Measurements from ENCODE around the gene FUCA1. TPM values are rescaled to one million over a fixed set of nuclear protein-coding genes. Genes with fewer than 3 reads are reported as not detected.

FUCA1 gene
- total RNA-seq, 4 donors from 2014 or later = 8.1 to 15.4 (median 12.4) TPM

DNA sequence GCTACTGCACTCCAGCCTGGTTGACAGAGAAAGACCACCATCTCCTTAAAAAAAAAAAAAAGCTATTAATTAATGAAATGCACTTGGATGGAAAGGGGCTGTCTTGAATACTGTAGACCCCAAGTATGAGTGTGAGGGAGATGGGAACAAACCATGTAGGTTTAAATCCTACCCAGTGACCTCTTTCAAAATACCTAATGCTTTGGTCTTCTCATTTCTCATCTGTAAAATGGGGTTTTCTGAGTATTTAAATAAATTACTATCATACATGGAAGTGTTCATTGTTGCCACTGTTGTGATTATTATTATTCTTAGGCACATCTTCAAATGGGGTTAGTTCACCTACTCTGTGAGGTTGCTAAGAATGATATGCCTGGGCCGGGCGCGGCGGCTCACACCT lies 17.1 kb upstream of the FUCA1 start:
- TF ChIP-seq, protein P1, sequence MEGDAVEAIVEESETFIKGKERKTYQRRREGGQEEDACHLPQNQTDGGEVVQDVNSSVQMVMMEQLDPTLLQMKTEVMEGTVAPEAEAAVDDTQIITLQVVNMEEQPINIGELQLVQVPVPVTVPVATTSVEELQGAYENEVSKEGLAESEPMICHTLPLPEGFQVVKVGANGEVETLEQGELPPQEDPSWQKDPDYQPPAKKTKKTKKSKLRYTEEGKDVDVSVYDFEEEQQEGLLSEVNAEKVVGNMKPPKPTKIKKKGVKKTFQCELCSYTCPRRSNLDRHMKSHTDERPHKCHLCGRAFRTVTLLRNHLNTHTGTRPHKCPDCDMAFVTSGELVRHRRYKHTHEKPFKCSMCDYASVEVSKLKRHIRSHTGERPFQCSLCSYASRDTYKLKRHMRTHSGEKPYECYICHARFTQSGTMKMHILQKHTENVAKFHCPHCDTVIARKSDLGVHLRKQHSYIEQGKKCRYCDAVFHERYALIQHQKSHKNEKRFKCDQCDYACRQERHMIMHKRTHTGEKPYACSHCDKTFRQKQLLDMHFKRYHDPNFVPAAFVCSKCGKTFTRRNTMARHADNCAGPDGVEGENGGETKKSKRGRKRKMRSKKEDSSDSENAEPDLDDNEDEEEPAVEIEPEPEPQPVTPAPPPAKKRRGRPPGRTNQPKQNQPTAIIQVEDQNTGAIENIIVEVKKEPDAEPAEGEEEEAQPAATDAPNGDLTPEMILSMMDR (IDR thresholded peaks at IDR 0.05 in 4 of 5, conservative IDR thresholded peaks at IDR 0.05 in 1 of 5) = no peak
- TF ChIP-seq POLR2A (IDR thresholded peaks at IDR 0.05) = no peak
- Histone ChIP-seq H3K27ac (no peak overlapping the region), H3K36me3 (no peaks in the 10 kb centered on the region), H3K4me3 (no peak overlapping the region), H3K27me3 (no peaks in the 10 kb centered on the region), H3K4me1 (no peaks in the 10 kb centered on the region), H3K9me3 (no peaks in the 10 kb centered on the region)
- no peak for ATAC-seq
- intact Hi-C loops (cut with DNase I; ENCODE audit: low total_unique reads) (no loop called here), in situ Hi-C loops (cut with MboI; ENCODE audit: low sequenced_read_pairs in 4 of 4) (no loop called here)
- no peak for DNase-seq

DNA sequence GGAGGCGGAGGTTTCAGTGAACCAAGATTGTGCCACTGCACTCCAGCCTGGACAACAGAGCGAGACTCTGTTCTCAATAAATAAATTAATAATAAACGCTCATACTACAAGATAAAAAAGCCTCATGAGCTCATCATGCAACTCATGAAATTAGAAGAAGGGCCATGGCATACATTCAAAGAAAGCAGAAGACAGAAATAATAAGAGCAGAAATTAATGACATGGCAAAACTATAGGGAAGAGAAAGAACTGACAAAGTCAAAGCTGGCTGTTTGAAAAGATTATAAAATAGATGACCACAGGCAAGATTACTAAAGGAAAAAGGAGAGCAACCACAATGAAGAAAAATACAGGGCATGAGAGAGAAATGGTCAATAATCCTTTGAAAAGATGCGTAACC lies 14.7 kb upstream of the FUCA1 start:
- no peak for DNase-seq
- intact Hi-C loops (cut with DNase I; ENCODE audit: low total_unique reads) = no loop called here
- Histone ChIP-seq H3K36me3 (no peaks in the 10 kb centered on the region), H3K4me3 (no peak overlapping the region), H3K4me1 (no peaks in the 10 kb centered on the region), H3K27ac (no peak overlapping the region), H3K9me3 (peaks cover 4 to 13% (median 5%) of the 10 kb centered on the region in 3 donors), H3K27me3 (peaks cover 0 to 7% (median 0%) of the 10 kb centered on the region in 3 donors)
- no peak for ATAC-seq
- in situ Hi-C loops (cut with MboI; ENCODE audit: low sequenced_read_pairs in 4 of 4) = no loop called here
- no peak for TF ChIP-seq POLR2A (IDR thresholded peaks at IDR 0.05)
- TF ChIP-seq, protein P1 (IDR thresholded peaks at IDR 0.05 in 4 of 5, conservative IDR thresholded peaks at IDR 0.05 in 1 of 5) = no peak

DNA sequence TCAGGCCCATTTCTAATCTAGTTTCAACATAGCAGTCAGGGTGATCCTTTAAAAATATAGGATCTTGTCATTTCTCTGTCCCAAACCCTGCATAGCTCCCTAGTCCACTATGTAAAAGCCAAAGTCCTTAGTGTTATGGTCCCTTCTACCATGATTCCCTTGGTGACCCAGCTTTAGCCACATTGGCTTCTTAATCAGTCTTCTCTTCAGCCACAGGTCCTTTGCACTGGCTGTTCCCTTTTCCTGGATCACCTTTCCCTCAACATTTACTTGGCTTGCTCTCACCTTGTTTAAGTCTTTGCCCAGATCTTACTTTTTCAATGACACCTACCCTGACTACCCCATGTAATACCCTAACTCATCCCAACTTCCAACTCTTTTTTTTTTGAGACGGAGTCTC lies 11.7 kb upstream of the FUCA1 start:
- no peak for TF ChIP-seq POLR2A (IDR thresholded peaks at IDR 0.05)
- TF ChIP-seq, protein P1 (IDR thresholded peaks at IDR 0.05 in 4 of 5, conservative IDR thresholded peaks at IDR 0.05 in 1 of 5) = no peak
- H3K27ac ChIP-seq = no peak overlapping the region
- H3K4me1 ChIP-seq = no peaks in the 10 kb centered on the region
- in situ Hi-C loops (cut with MboI; ENCODE audit: low sequenced_read_pairs in 4 of 4) = no loop called here
- no peaks in the 10 kb centered on the region for H3K36me3 ChIP-seq
- no peak for ATAC-seq
- peaks cover 4 to 13% (median 5%) of the 10 kb centered on the region in 3 donors for H3K9me3 ChIP-seq
- intact Hi-C loops (cut with DNase I; ENCODE audit: low total_unique reads) = no loop called here
- no peak for DNase-seq
- H3K4me3 ChIP-seq = no peak overlapping the region
- peaks cover 0 to 7% (median 0%) of the 10 kb centered on the region in 3 donors for H3K27me3 ChIP-seq

DNA sequence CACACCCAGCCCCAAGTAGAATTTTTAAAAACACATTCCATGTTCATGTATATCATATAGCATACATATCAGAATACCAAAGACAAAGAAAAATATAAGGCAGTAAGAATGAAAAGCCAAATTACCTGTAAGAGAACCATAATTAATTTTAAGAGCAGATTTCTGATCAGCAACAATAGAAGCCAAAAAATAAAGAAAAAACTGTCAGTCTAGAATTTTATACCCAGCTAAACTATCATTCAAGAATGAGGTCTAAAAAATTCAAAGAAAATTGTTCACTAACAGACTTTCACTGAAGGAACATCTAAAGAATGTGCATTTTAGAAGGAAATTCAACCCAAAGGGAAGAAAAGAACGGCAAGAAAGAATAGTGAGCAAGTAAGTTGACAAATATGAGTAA lies 10.6 kb upstream of the FUCA1 start:
- in situ Hi-C loops (cut with MboI; ENCODE audit: low sequenced_read_pairs in 4 of 4) = no loop called here
- intact Hi-C loops (cut with DNase I; ENCODE audit: low total_unique reads) = no loop called here
- Histone ChIP-seq H3K27me3 (peaks cover 0 to 7% (median 0%) of the 10 kb centered on the region in 3 donors), H3K9me3 (peaks cover 4 to 13% (median 5%) of the 10 kb centered on the region in 3 donors), H3K4me1 (no peaks in the 10 kb centered on the region), H3K4me3 (peak overlapping the region in 1 of 4 donors; percentile 9), H3K27ac (no peak overlapping the region), H3K36me3 (no peaks in the 10 kb centered on the region)
- DNase-seq = no peak
- no peak for ATAC-seq
- TF ChIP-seq, protein P1 (IDR thresholded peaks at IDR 0.05 in 4 of 5, conservative IDR thresholded peaks at IDR 0.05 in 1 of 5) = no peak
- no peak for TF ChIP-seq POLR2A (IDR thresholded peaks at IDR 0.05)

DNA sequence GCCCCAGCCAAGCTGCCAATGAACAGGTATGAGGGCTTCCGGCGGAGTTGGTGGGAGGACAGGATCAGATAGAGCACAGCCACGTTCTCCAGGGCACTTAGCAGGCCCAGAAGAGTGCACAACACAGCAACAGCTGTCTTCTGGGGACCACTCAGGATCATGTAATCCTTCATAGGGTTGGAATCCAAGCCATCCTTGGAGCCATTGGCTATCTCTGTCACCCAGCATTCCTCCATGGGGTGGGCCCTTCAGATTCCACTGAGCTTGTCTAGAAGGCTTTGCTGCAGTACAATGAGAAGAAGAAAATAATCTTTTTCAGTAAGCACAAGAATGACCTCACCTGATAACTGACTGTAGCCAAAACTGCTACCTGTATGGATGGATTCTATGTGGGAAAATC lies 7.3 kb upstream of the FUCA1 start:
- no peaks in the 10 kb centered on the region for H3K36me3 ChIP-seq
- H3K27me3 ChIP-seq = peaks cover 0 to 7% (median 0%) of the 10 kb centered on the region in 3 donors
- TF ChIP-seq, protein P1 (IDR thresholded peaks at IDR 0.05 in 4 of 5, conservative IDR thresholded peaks at IDR 0.05 in 1 of 5) = no peak
- no peak for TF ChIP-seq POLR2A (IDR thresholded peaks at IDR 0.05)
- H3K27ac ChIP-seq = no peak overlapping the region
- in situ Hi-C loops (cut with MboI; ENCODE audit: low sequenced_read_pairs in 4 of 4) (no loop called here), intact Hi-C loops (cut with DNase I; ENCODE audit: low total_unique reads) (no loop called here)
- H3K9me3 ChIP-seq = peaks cover 4 to 13% (median 5%) of the 10 kb centered on the region in 3 donors
- no peaks in the 10 kb centered on the region for H3K4me1 ChIP-seq
- no peak overlapping the region for H3K4me3 ChIP-seq
- DNase-seq = no peak
- ATAC-seq = no peak
